Left lung (tissue), 10 donors: ENCODE results near the gene ARL13A. TPM values are rescaled to one million over a fixed set of nuclear protein-coding genes. Genes with fewer than 3 reads are reported as not detected.

Experiments used
- ATAC-seq: fragments of 200-7000 bp; cut with Tn5 transposase; one replicate; pipeline ENCODE4 v1.9.1; 2020; ENCODE audit warnings: moderate library complexity
- DNase-seq, 4 donors: peaks; one replicate each; pipeline ENCODE4 v3.0.0-alpha.2; 2013 to 2020
- H3K27ac ChIP-seq, 2 donors: fragments of 200-600 bp; sonication (generic) in 1 of 2; one replicate each; pipeline versions ENCODE4 v1.5.0 to v1.8.0; 2020 to 2021
- H3K27me3 ChIP-seq, 2 donors: fragments of 200-600 bp; sonication (generic) in 1 of 2; one replicate each; pipeline versions ENCODE4 v1.5.0 to v1.8.0; 2020 to 2021
- H3K36me3 ChIP-seq, 2 donors: fragments of 200-600 bp; sonication (generic) in 1 of 2; one replicate each; pipeline versions ENCODE4 v1.5.0 to v1.8.0; 2020 to 2021
- H3K4me1 ChIP-seq, 2 donors: fragments of 200-600 bp; one replicate each; pipeline ENCODE4 v1.8.0; 2021
- H3K4me3 ChIP-seq, 2 donors: fragments of 200-600 bp; sonication (generic) in 1 of 2; one replicate each; pipeline versions ENCODE4 v1.5.0 to v1.8.0; 2020 to 2021; ENCODE audit warnings: mild to moderate bottlenecking in 1 of 2
- H3K9me3 ChIP-seq, 2 donors: fragments of 200-600 bp; sonication (generic) in 1 of 2; one replicate each; pipeline versions ENCODE4 v1.5.0 to v1.8.0; 2020 to 2021
- CTCF ChIP-seq, 2 donors: fragments of 200-600 bp; sonication (generic) in 1 of 2; IDR thresholded peaks; one replicate each; pipeline versions ENCODE4 v1.5.0 to v1.8.0; 2021; ENCODE audit warnings: antibody characterized with exemption in 2 of 2
- intact Hi-C, 2 donors: fragments of 100-400 bp; cut with DNase I; formaldehyde crosslinking; loops; one replicate each; pipeline versions ENCODE4 v1.11.2 to v1.14.2; 2022
- polyA plus RNA-seq, 6 donors: library from polyadenylated mRNA; unstranded; fragments of 120-200 nt; gene quantifications; one replicate each; pipeline ENCODE4 v1.2.1, GENCODE V29; 2013; ENCODE audit not compliant: insufficient read length in 6 of 6
- total RNA-seq, 2 donors: library from RNA; stranded (reverse); fragmentation: NEBNext Ultra II Directional; extraction: Animal tissue kit (Norgen Biotek cat#: 25700); gene quantifications; one replicate each; pipeline ENCODE4 v1.2.1, GENCODE V29; 2021
- donor health status: DM: no; HTN: yes; CAD: no.
- donor health status: DM: no; HTN: no; CAD: no.

The ARL13A gene
- total and polyA plus RNA-seq, 8 donors, result 0.35 to 1.2 (median 0.58) TPM; not detected in 2

DNA sequence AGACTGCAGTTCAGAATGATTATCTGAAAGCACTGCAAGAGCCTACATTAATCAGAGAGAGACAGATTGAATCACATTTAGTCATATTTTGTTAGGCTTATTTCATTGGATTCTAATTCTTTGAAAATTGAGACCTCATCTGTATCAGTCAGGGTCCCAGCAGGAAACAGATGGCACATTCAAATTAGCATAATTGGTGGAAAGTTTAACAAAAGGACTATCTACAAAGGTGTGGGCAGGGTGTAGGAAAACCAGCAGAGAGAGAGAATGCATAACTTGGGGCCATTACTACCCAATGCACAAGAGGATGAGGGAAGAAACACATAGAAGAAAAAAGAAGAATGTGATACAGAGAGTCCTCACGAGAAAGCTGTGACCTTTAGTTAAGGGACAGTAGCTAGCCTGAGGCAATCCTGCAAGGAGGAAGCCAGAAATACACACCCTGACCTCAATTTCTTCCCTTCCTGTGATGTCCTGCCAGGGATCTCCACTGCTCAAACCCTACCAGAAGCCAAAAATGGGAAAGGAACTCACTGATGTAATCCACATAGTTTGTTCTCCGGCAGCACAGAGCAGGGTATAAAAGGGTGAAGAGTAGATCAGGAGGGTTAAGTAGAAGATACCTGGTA is 23.1 kb upstream of the ARL13A start:
- H3K36me3 ChIP-seq, result no peaks in the 10 kb centered on the region
- H3K27me3 ChIP-seq, result no peaks in the 10 kb centered on the region
- no peak overlapping the region for H3K4me3 ChIP-seq
- DNase-seq (no peak), ATAC-seq (no peak)
- H3K27ac ChIP-seq, result no peak overlapping the region
- TF ChIP-seq CTCF (IDR thresholded peaks at IDR 0.05), result no peak
- H3K4me1 ChIP-seq, result no peaks in the 10 kb centered on the region
- intact Hi-C loops, result no loop called here
- H3K9me3 ChIP-seq, result no peaks in the 10 kb centered on the region

GRCh38 chrX:100948557-100948956 is 21.0 kb upstream of the ARL13A start:
- Histone ChIP-seq H3K9me3 (no peaks in the 10 kb centered on the region), H3K4me1 (no peaks in the 10 kb centered on the region), H3K4me3 (no peak overlapping the region), H3K27ac (no peak overlapping the region), H3K27me3 (no peaks in the 10 kb centered on the region), H3K36me3 (no peaks in the 10 kb centered on the region)
- DNase-seq (no peak), ATAC-seq (no peak)
- TF ChIP-seq CTCF (IDR thresholded peaks at IDR 0.05), result no peak
- intact Hi-C loops, result no loop called here

- no peaks in the 10 kb centered on the region for H3K36me3 ChIP-seq
- intact Hi-C loops, result no loop called here
- no peaks in the 10 kb centered on the region for H3K9me3 ChIP-seq
- ATAC-seq, result no peak
- TF ChIP-seq CTCF (IDR thresholded peaks at IDR 0.05), result no peak
- no peak overlapping the region for H3K4me3 ChIP-seq
- no peaks in the 10 kb centered on the region for H3K4me1 ChIP-seq
- no peak overlapping the region for H3K27ac ChIP-seq
- no peak for DNase-seq
- H3K27me3 ChIP-seq, result no peaks in the 10 kb centered on the region
These were observed 6.7 kb upstream of the ARL13A start for GRCh38 chrX:100962811-100963210.

DNA sequence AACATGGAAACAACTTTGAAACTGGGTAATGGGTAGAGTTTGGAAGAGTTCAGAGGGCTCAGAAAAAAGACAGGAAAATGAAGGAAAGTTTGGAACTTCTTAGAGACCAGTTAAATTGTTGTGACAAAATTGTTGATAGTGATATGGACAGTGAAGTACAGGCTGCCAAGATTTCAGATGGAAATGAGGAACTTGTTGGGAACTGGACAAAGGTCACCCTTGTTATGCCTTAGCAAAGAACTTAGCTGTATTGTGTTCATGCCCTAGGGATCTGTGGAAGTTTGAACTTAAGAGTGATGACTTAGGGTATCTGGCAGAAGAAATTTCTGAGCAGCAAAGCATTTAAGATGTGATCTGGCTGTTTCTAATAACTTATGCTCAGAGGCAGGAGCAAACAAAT is 5.1 kb upstream of the ARL13A start:
- TF ChIP-seq CTCF (IDR thresholded peaks at IDR 0.05), result no peak
- Histone ChIP-seq H3K4me3 (no peak overlapping the region), H3K4me1 (no peaks in the 10 kb centered on the region), H3K9me3 (no peaks in the 10 kb centered on the region), H3K27ac (no peak overlapping the region), H3K36me3 (no peaks in the 10 kb centered on the region), H3K27me3 (no peaks in the 10 kb centered on the region)
- DNase-seq, result no peak
- intact Hi-C loops, result no loop called here
- ATAC-seq, result no peak

- H3K9me3 ChIP-seq, result no peaks in the 10 kb centered on the region
- no peaks in the 10 kb centered on the region for H3K36me3 ChIP-seq
- intact Hi-C loops, result no loop called here
- no peaks in the 10 kb centered on the region for H3K27me3 ChIP-seq
- no peak for DNase-seq
- no peaks in the 10 kb centered on the region for H3K4me1 ChIP-seq
- no peak for TF ChIP-seq CTCF (IDR thresholded peaks at IDR 0.05)
- H3K27ac ChIP-seq, result no peak overlapping the region
- no peak for ATAC-seq
- no peak overlapping the region for H3K4me3 ChIP-seq
These were observed 428 bp downstream of the ARL13A start for GRCh38 chrX:100969936-100970335.
